ENCODE data around the gene ARL4C.

DNA sequence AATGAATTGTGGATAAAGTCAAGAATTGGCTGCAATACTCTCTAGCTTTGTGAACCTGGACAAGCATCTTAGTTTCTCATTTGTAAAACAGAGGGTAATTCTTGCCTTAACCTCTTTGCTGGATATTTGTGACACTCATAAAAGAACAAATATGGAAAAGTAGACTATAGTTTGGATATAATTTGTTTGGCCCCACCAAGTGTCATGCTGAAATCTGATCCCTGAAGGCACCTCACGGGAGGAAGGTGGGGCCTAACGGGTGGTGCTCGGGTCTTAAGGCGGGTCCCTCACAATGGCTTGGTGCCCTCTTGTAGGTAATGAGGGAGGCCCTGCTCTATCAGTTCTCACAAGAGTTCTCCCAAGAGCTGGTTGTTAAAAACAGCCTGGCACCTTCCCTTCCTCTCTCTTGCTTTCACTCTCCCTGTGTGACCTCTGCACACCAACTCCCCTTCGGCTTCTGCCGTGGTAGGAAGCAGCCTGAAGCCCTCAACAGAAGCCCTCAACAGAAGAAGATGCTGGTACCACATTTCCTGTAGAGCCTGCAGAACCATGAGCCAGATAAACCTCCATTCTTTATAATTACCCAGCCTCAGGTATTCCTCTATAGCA, 37.4 kb downstream of the ARL4C start:
- TF ChIP-seq CTCF (IDR thresholded peaks at IDR 0.05; ENCODE audit: insufficient read depth, low read length, poor library complexity, severe bottlenecking) (no peak), EZH2phosphoT487 (conservative IDR thresholded peaks at IDR 0.05; ENCODE audit: low read length) (no peak)

All from SU-DHL-6 (cell line).